Endothelial cell (in vitro differentiated cells): Measurements from ENCODE around the gene POLE. TPM values are rescaled to one million over a fixed set of nuclear protein-coding genes. Genes with fewer than 3 reads are reported as not detected.

ENCODE experiments used
- DNase-seq: peaks from one replicate; pipeline ENCODE4 v3.0.0; 2021; ENCODE audit warnings: low spot score
- H3K27ac Mint-ChIP-seq: one replicate; pipeline ENCODE4 v1.8.0; 2021; ENCODE audit warnings: mixed read lengths, inconsistent platforms; ENCODE audit not compliant: unreplicated experiment
- H3K27me3 Mint-ChIP-seq: one replicate; pipeline ENCODE4 v1.8.0; 2021; ENCODE audit warnings: mild to moderate bottlenecking, moderate library complexity, mixed read lengths, inconsistent platforms; ENCODE audit not compliant: unreplicated experiment
- H3K36me3 Mint-ChIP-seq: one replicate; pipeline ENCODE4 v1.8.0; 2021; ENCODE audit warnings: mild to moderate bottlenecking, low read depth, mixed read lengths, inconsistent platforms; ENCODE audit not compliant: unreplicated experiment
- H3K4me1 Mint-ChIP-seq: one replicate; pipeline ENCODE4 v1.8.0; 2021; ENCODE audit warnings: mild to moderate bottlenecking, mixed read lengths, inconsistent platforms; ENCODE audit not compliant: unreplicated experiment
- H3K4me3 Mint-ChIP-seq: one replicate; pipeline ENCODE4 v1.8.0; 2021; ENCODE audit warnings: mild to moderate bottlenecking, mixed read lengths, inconsistent platforms; ENCODE audit not compliant: unreplicated experiment
- H3K9me3 Mint-ChIP-seq: one replicate; pipeline ENCODE4 v1.8.0; 2021; ENCODE audit warnings: mixed read lengths, inconsistent platforms; ENCODE audit not compliant: unreplicated experiment
- total RNA-seq: library from RNA; stranded (reverse); fragmentation: NEBNext Ultra II Directional; extraction: Animal tissue kit (Norgen Biotek cat#: 25700); gene quantifications from one replicate; pipeline ENCODE4 v1.2.1, GENCODE V29; 2021; ENCODE audit not compliant: unreplicated experiment
- TF ChIP-seq, protein P1 (sequence below): fragments of 200-600 bp; sonication (generic); IDR thresholded peaks from one replicate; pipeline ENCODE4 v1.5.0; 2021; ENCODE audit warnings: antibody characterized with exemption; ENCODE audit not compliant: unreplicated experiment

POLE gene
- total RNA-seq, 1 donor from 2014 or later = 137 TPM

DNA sequence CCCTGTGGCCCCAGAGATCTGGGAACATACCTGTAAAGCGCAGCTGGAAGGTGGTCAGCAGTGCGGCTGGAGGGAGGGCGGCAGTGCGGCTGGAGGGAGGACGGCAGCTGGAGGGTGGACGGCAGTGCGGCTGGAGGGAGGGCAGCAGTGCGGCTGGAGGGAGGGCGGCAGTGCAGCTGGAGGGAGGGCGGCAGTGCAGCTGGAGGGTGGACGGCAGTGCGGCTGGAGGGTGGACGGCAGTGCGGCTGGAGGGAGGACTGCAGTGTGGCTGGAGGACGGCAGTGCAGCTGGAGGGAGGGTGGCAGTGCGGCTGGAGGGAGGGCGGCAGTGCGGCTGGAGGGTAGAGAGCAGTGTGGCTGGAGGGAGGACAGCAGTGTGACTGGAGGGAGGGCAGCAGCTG is 100.2 kb downstream of the POLE start:
- peaks cover 4% of the 10 kb centered on the region for H3K4me1 Mint-ChIP-seq
- H3K27ac Mint-ChIP-seq = no peak overlapping the region
- H3K36me3 Mint-ChIP-seq = no peaks in the 10 kb centered on the region
- no peaks in the 10 kb centered on the region for H3K9me3 Mint-ChIP-seq
- peaks cover 8% of the 10 kb centered on the region for H3K27me3 Mint-ChIP-seq
- H3K4me3 Mint-ChIP-seq = no peak overlapping the region
- TF ChIP-seq, protein P1, sequence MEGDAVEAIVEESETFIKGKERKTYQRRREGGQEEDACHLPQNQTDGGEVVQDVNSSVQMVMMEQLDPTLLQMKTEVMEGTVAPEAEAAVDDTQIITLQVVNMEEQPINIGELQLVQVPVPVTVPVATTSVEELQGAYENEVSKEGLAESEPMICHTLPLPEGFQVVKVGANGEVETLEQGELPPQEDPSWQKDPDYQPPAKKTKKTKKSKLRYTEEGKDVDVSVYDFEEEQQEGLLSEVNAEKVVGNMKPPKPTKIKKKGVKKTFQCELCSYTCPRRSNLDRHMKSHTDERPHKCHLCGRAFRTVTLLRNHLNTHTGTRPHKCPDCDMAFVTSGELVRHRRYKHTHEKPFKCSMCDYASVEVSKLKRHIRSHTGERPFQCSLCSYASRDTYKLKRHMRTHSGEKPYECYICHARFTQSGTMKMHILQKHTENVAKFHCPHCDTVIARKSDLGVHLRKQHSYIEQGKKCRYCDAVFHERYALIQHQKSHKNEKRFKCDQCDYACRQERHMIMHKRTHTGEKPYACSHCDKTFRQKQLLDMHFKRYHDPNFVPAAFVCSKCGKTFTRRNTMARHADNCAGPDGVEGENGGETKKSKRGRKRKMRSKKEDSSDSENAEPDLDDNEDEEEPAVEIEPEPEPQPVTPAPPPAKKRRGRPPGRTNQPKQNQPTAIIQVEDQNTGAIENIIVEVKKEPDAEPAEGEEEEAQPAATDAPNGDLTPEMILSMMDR = no peak
- no peak for DNase-seq

DNA sequence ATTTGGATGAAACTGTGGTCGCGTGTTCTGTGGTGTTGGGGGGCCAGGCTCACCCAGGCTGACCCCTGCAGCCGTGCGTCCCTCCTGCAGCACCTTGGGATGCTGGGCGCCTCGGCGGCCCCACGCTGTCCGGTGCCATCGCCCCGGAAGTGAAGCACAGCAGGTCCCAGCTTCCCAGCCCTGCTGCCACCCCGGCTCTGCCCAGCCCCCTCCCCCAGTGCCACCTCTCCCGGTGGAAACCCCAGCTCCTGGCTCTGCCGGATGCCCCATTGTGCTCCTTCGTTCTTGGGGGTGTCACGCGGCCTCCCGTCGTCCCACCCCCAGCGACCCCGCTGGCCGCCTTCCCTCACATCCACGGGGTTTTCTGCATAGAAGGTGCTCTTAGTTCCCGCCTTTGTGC is 102.0 kb downstream of the POLE start:
- H3K4me3 Mint-ChIP-seq = no peak overlapping the region
- peaks cover 4% of the 10 kb centered on the region for H3K4me1 Mint-ChIP-seq
- H3K27ac Mint-ChIP-seq = no peak overlapping the region
- no peak for DNase-seq
- TF ChIP-seq, protein P1 = no peak
- no peaks in the 10 kb centered on the region for H3K36me3 Mint-ChIP-seq
- peaks cover 8% of the 10 kb centered on the region for H3K27me3 Mint-ChIP-seq
- H3K9me3 Mint-ChIP-seq = no peaks in the 10 kb centered on the region

DNA sequence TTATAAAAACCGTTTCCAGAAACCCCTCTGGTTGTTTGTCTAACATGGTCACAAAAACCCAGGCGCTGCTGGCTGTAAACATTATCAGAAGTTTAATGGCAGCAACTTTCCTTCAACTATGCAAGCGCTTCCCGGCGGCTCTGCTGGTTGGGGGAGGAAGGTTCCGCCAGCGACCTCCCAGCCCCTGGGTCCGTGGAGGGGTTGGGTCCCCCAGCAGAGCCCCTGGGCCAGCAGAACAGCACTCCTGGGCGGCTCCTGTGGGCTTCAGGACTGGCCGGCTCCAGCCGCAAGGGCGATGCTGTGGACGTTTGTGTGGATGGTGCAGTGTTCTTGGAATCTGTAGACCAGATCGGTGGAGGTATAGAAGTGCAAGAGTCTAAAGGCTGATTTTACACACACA is 102.7 kb downstream of the POLE start:
- Mint-ChIP-seq H3K4me3 (no peak overlapping the region), H3K9me3 (no peaks in the 10 kb centered on the region), H3K4me1 (peaks cover 4% of the 10 kb centered on the region), H3K27me3 (peaks cover 8% of the 10 kb centered on the region), H3K36me3 (no peaks in the 10 kb centered on the region), H3K27ac (no peak overlapping the region)
- DNase-seq = no peak
- TF ChIP-seq, protein P1 = no peak

DNA sequence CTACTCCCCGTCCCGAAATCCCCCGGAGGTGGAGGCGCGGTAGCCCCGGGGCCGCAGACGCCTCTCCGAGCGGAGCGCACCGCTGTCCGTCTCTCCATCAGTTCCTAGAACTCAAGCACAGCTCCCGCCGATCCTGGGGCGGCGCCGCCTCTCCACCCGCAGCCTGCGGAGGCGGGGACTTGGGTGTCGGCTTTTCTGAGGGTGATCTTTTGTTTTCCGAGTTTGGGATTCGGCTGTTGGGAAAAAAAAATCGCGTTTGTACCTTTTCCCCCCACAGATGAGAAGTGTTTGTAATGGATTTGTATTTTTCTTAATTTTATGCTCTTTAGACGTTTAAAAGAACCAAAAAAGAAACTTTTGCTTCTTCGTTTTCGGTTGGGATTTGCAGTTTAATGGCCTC is 103.4 kb downstream of the POLE start:
- peak overlapping the region; percentile 48 for H3K27ac Mint-ChIP-seq

DNA sequence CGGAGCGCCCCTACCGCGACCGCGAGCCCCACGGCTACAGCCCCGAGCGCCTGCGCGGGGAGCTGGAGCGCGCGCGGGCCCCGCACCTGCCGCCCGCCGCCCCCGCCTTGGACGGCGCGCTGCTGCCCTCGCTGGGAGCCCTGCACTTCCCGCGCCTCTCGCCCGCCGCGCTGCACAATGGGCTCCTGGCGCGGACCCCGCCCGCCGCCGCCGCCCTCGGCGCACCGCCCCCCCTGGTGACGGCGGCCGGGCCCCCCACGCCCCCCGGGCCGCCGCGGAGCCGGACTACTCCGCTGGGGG is 103.8 kb downstream of the POLE start:
- Mint-ChIP-seq H3K36me3 (peaks cover 3% of the 10 kb centered on the region), H3K27me3 (peaks cover 8% of the 10 kb centered on the region), H3K4me3 (no peak overlapping the region), H3K9me3 (no peaks in the 10 kb centered on the region), H3K4me1 (peaks cover 4% of the 10 kb centered on the region), H3K27ac (no peak overlapping the region)
- TF ChIP-seq, protein P1 = no peak
- no peak for DNase-seq

More for the DNA sequence above, 103.4 kb downstream of the POLE start:
- H3K4me1 Mint-ChIP-seq = peaks cover 4% of the 10 kb centered on the region
- DNase-seq = no peak
- peak overlapping the region; percentile 83 for H3K4me3 Mint-ChIP-seq
- H3K27me3 Mint-ChIP-seq = peaks cover 8% of the 10 kb centered on the region
- H3K36me3 Mint-ChIP-seq = peaks cover 3% of the 10 kb centered on the region
- TF ChIP-seq, protein P1 = no peak
- no peaks in the 10 kb centered on the region for H3K9me3 Mint-ChIP-seq
